Anterior cingulate cortex (tissue), 58 donors: ENCODE data around the gene NR3C1.

Experiments
- DNase-seq, 58 donors: peaks; one replicate each; lab custom pipeline; 2025; lab: John Stamatoyannopoulos, UW

Gene NR3C1

GRCh38 chr5:143316844-143317631, 86.4 kb downstream of the NR3C1 start:
- no peak for DNase-seq

DNA sequence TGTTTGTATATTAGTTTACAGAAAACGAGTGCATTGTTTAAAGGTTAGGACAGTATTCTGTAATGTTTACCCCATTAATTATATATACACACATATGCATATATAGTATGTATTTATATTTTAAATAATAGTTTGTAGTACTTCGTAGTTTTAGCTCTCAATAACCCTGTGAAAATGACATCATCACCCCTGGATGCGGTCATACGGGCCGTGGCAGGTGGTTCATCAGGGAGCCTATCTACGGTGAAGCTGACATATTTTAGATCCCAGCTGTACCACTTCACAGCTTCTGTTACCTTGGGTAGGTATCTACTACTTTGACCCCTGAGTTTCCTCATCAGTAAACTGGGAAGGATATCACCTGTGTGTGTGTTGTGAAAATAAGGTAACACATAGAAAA, 87.1 kb downstream of the NR3C1 start:
- no peak for DNase-seq

DNA sequence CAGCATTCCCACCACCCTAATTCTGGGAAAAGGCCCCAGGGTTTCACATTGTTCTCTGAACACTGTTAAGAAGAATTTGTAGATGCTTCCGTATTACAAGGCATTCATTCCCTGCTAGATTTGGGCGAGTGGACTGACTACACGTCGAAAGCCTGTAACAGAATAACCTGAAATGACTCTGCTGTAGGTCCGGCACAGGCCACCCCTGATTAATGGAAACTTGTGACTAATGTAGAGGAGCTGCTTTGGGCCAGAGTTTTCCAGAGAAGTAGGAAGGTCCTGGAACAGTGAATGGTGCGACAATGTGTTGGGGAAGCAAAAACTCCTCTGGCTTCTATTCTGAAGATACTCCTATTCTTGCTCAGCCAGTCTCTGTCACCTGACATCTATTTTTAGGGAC, 87.6 kb downstream of the NR3C1 start:
- DNase-seq = no peak

- no peak for DNase-seq
Observed at GRCh38 chr5:143315214-143315613, 88.3 kb downstream of the NR3C1 start.

DNA sequence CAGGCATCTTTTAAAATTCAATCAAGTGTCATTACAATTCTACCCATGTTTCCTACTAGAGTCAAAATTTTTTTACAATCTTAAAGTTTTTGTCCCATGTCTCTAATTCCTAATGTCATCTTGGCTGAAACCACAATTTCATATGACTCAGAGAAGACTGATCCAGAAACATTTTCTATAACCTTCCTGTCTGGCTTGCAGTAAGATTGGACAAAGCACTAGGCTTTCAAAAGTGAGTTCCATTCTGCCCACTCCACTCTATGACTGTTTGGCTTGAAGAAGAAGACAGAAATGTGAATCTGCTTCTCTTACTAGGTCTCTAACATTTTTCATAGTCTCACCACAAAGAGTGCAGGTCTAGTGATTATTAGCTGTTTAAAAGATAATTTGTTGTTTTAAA, 88.8 kb downstream of the NR3C1 start:
- DNase-seq = no peak

GRCh38 chr5:143314099-143314498, 89.4 kb downstream of the NR3C1 start:
- no peak for DNase-seq

DNA sequence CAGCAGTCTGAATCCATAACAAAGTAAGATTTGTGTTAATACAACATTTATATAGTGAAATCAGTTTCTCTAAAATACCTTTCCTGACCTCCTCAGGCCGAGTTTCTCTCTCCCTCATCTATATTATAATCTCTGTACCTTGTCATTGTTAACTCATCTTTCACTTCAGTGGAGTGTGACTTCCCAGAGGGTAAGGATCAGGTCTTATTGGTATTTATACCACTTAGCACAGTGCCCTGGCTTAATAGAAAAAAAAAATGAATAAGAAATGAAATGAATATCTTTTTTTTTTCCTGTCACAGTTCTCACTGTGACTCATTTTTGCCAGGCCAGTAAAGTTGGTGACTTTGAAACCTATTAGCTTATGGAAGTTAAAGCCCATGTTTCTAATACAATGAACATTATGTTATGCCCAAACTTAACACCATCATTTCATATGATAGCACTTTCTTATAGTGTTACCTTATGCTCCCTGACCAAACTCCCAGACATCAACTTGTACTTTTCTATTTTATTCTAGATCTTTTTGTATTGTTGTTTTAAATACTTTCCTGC, 90.1 kb downstream of the NR3C1 start:
- no peak for DNase-seq

GRCh38 chr5:143312822-143313221, 90.7 kb downstream of the NR3C1 start:
- DNase-seq = no peak

- no peak for DNase-seq
Observed at GRCh38 chr5:143311955-143312354, 91.5 kb downstream of the NR3C1 start.

- no peak for DNase-seq
Observed at GRCh38 chr5:143311428-143311827, 92.1 kb downstream of the NR3C1 start.

GRCh38 chr5:143309661-143310431, 93.6 kb downstream of the NR3C1 start:
- DNase-seq = no peak

GRCh38 chr5:143308731-143309130, 94.8 kb downstream of the NR3C1 start:
- no peak for DNase-seq

- no peak for DNase-seq
Observed at GRCh38 chr5:143306040-143306439, 97.4 kb downstream of the NR3C1 start.

DNA sequence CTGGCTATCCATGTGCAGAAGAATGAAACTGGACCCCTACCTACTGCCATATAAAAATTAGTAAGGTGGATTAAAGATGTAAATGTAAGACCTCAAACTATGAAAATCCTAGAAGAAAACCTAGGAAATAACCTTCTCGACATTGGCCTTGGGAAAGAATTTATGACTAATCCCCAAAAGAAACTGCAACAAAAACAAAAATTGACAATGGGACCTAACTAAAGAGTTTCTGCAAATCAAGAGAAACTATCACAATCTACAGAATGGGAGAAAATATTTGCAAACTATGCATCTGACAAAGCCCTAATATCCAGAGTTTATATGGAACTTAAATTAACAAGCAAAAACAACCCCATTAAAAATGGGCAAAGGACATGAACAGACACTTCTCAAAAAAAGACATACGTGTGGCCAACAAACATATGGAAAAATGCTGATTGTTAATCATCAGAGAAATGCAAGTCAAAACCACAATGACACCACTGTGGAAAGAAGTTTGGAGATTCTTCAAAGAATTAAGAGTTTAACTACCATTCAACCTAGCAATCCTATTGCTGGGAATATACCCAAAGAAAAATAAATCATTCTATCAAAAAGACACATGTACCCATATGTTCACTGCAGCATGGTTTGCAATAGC, 98.5 kb downstream of the NR3C1 start:
- no peak for DNase-seq

GRCh38 chr5:143302341-143303045, 101.0 kb downstream of the NR3C1 start:
- no peak for DNase-seq

DNA sequence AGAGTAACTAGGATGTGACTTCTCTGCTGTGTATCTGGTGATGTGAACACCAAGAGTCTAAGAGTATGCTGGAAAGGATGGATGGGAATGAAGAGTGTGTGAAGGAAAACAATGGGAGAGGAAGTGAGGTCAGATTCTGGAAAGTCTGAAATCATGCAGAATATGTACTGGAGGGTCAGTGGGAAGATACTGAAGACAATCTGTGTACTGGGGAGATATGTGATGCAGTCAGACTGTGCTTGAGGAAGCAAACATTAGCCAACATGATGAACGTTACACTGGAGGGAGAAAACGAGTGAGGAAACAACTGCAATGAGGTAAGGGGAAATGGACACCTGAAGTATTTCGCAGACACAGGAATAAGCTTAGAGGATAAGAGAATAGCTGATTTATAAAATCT, 105.7 kb downstream of the NR3C1 start:
- no peak for DNase-seq

DNA sequence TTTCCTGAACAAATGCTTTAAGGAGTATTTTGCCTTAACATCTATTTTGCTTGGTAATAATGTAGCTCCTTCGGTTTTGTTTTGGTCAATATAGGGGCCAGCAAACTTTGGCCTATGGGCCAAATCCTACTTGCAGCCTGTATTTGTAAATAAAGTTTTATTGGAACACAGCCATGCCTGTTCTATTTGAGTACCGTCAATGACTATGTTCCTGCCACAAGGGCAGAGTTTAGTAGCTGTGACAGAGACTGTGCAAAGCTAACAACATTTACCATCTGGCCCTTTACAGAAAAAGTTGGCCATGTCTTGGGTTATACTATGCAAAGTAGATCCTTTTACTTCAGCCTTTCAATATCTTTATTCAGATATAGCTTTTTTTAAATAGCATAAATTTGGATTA, 113.4 kb downstream of the NR3C1 start:
- no peak for DNase-seq

GRCh38 chr5:143284521-143284920, 119.0 kb downstream of the NR3C1 start:
- DNase-seq = no peak

DNA sequence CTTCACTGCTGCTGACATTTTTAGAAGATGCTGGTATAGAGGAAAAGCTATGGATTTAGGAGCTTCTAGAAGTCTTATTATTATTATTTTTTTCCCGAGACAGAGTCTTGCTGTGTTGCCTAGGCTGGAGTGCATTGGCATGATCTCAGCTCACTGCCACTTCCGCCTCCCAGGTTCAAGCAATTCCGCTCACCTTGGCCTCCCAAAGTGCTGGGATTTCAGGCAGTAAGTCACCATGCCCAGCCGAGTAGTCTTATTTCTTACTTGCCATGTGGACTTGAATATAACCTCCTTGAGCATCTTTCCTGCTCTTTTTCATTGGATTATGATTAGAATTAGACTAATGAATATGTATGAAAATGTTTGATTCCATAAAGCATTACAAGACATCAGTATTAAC, 119.5 kb downstream of the NR3C1 start:
- no peak for DNase-seq

- no peak for DNase-seq
Observed at GRCh38 chr5:143281226-143281625, 122.3 kb downstream of the NR3C1 start.

DNA sequence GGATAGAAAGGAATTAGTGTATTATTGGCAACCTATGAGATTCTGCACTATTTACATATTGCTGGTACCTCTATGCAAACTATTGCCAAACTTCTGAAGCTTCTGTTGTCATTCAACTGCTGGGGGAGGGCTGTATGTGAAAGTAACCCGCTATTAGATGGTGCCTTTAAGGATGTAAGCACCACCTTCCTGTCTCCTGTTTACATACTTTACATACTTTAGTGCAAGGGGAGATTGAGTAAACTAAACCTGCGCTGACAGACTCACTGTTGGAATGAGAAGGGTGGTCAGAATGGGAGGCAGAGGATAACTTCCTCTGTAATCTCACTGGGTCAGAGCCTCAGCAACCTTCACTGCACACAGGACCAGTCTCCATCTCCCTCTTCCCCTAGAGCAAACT, 123.8 kb downstream of the NR3C1 start:
- DNase-seq = no peak
